Panc1 (cell line): ENCODE results near the gene HYDIN. TPM values are rescaled to one million over a fixed set of nuclear protein-coding genes. Genes with fewer than 3 reads are reported as not detected.

Experiments
- ATAC-seq: fragments of 200-7000 bp; cut with Tn5 transposase; 2 replicates; pipeline ENCODE4 v1.9.1; 2020; ENCODE audit warnings: mild to moderate bottlenecking, moderate library complexity
- BruUV-seq: library from RNA; stranded (reverse); fragments of 400-500 nt; replicated peaks from 2 replicates; lab custom pipeline; 2021; lab: Mats Ljungman, UMichigan
- CTCF ChIA-PET: fragments of 300-600 bp; sonication (Branson Sonifier 250); formaldehyde crosslinking; loops from one replicate; lab custom pipeline; 2022; ENCODE audit warnings: antibody characterized with exemption; lab: Charles Lee
- POLR2A ChIA-PET: fragments of 300-600 bp; sonication (Branson Sonifier 250); formaldehyde crosslinking; loops from one replicate; lab custom pipeline; 2022; ENCODE audit warnings: antibody characterized with exemption; lab: Charles Lee
- DNase-seq: peaks from one replicate; pipeline ENCODE4 v3.0.0-alpha.2; 2010; ENCODE audit warnings: low read depth, low spot score
- H3K27ac ChIP-seq: 2 replicates; pipeline ENCODE4 v1.5.1; 2011; ENCODE audit warnings: mild to moderate bottlenecking, low read length, inconsistent platforms
- H3K27me3 ChIP-seq: fragments of 200-500 bp; sonication (Bioruptor generic); 2 replicates; pipeline ENCODE4 v1.6.0; 2014; ENCODE audit warnings: low read length, inconsistent platforms; ENCODE audit not compliant: control insufficient read depth, insufficient read depth
- H3K36me3 ChIP-seq: fragments of 200-500 bp; sonication (Bioruptor generic); 2 replicates; pipeline ENCODE4 v1.5.1; 2014; ENCODE audit warnings: inconsistent platforms, mild to moderate bottlenecking, low read length, moderate library complexity; ENCODE audit not compliant: control insufficient read depth, insufficient read depth
- H3K4me1 ChIP-seq: 2 replicates; pipeline ENCODE4 v1.5.1; 2011; ENCODE audit warnings: inconsistent platforms, mild to moderate bottlenecking, low read length, moderate library complexity; ENCODE audit not compliant: control insufficient read depth, insufficient read depth
- H3K4me3 ChIP-seq, 2 experiments: 2 replicates each; pipeline ENCODE4 v1.5.1; 2011 to 2012; ENCODE audit warnings: low read depth in 2 of 2, low read length in 2 of 2, mild to moderate bottlenecking in 2 of 2, inconsistent platforms in 1 of 2, moderate library complexity in 1 of 2
- H3K9me3 ChIP-seq: fragments of 200-500 bp; sonication (Bioruptor generic); 2 replicates; pipeline ENCODE4 v1.5.1; 2014; ENCODE audit warnings: low read depth, mild to moderate bottlenecking, inconsistent platforms, low read length, moderate library complexity; ENCODE audit not compliant: control insufficient read depth, insufficient read depth
- POLR2AphosphoS5 ChIP-seq: IDR thresholded peaks from 2 replicates; pipeline ENCODE4 v1.6.1; 2012; ENCODE audit warnings: mild to moderate bottlenecking, low read depth, low read length, moderate library complexity
- REST ChIP-seq, 2 experiments: IDR thresholded peaks; 2 replicates each; pipeline ENCODE4 v1.6.1; 2011 to 2012; ENCODE audit warnings: low read depth in 2 of 2, control low read depth in 1 of 2, low read length in 1 of 2, mild to moderate bottlenecking in 1 of 2, moderate library complexity in 1 of 2; ENCODE audit not compliant: insufficient read depth in 1 of 2
- SIN3A ChIP-seq: IDR thresholded peaks from 2 replicates; pipeline ENCODE4 v1.6.1; 2012; ENCODE audit warnings: low read depth, mild to moderate bottlenecking, low read length, moderate library complexity, borderline replicate concordance; ENCODE audit not compliant: insufficient read depth
- TCF7L2 ChIP-seq: IDR thresholded peaks from 2 replicates; pipeline ENCODE4 v1.6.1; 2011; ENCODE audit warnings: mild to moderate bottlenecking, low read depth, low read length, inconsistent platforms
- in situ Hi-C: cut with HindIII; loops from 2 replicates; pipeline ENCODE4 v1.10.0; 2016; ENCODE audit warnings: low sequenced_read_pairs, low pct_unique_long_range_greater_than_20kb
- intact Hi-C: fragments of 100-400 bp; cut with micrococcal nuclease; formaldehyde crosslinking; loops from one replicate; pipeline ENCODE4 v1.10.0; 2022; ENCODE audit not compliant: unreplicated experiment
- total RNA-seq: library from RNA; stranded (reverse); gene quantifications from one replicate; pipeline ENCODE4 v1.2.1, GENCODE V29; 2021; ENCODE audit not compliant: unreplicated experiment
- TF ChIP-seq, protein P1 (sequence below): fragments of 450-650 bp; IDR thresholded peaks from 2 replicates; pipeline ENCODE4 v1.5.1; 2017; ENCODE audit warnings: mild to moderate bottlenecking

Gene HYDIN
- total RNA-seq, 1 experiment from 2014 or later: 0.80 TPM

DNA sequence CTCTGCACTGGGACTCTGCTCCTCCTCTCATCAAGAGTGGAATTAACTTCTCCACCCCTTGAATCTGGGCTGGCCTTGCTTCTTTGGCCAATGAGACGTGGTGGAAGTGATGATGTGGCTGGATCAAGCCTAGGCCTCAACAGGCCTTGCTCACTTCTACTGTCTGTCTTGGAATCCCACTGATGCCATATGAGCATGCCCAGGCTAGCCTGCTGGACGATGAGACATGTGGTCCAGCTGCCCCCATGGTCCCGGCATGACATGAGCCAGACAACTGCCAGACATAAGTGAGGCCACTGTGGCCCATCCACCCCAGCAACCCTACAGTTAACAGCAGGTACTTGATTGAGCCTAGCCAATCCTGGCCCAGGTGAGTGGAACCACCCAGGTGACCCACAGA lies 448.3 kb downstream of the HYDIN start:
- in situ Hi-C loops: no loop called here
- no peak for DNase-seq
- BruUV-seq: no TSS peak

DNA sequence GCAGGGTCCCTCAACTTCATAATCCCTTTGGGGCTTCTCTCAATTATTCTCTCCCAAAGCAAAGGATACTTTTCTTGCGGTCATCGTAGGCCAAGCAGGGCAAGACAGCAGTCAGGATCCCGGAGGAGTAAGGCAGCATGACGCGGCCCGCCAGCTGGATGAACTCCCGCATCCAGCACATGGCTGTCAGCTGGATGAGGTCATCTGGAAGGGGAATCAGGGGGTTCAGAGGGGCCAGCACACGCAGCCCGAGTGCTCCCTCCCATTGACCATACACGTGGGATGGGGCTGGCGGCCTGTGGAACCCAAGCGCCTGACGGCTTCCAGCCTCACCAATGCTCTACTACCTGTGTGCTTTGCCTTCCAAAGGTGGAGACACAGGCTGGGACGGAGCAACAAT lies 448.7 kb downstream of the HYDIN start:
- Histone ChIP-seq H3K36me3 (no peaks in the 10 kb centered on the region; the same call in 1 of the 2 replicates), H3K4me3 (no peak overlapping the region), H3K27ac (no peak overlapping the region), H3K27me3 (no peaks in the 10 kb centered on the region), H3K9me3 (no peaks in the 10 kb centered on the region), H3K4me1 (no peaks in the 10 kb centered on the region)
- TF ChIP-seq, protein P1, sequence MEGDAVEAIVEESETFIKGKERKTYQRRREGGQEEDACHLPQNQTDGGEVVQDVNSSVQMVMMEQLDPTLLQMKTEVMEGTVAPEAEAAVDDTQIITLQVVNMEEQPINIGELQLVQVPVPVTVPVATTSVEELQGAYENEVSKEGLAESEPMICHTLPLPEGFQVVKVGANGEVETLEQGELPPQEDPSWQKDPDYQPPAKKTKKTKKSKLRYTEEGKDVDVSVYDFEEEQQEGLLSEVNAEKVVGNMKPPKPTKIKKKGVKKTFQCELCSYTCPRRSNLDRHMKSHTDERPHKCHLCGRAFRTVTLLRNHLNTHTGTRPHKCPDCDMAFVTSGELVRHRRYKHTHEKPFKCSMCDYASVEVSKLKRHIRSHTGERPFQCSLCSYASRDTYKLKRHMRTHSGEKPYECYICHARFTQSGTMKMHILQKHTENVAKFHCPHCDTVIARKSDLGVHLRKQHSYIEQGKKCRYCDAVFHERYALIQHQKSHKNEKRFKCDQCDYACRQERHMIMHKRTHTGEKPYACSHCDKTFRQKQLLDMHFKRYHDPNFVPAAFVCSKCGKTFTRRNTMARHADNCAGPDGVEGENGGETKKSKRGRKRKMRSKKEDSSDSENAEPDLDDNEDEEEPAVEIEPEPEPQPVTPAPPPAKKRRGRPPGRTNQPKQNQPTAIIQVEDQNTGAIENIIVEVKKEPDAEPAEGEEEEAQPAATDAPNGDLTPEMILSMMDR: no peak
- TF ChIP-seq REST (IDR thresholded peaks at IDR 0.05; ENCODE audit: insufficient read depth in 1 of 2, low read depth in 2 of 2, low read length in 1 of 2) (no peak), TCF7L2 (no peak), POLR2AphosphoS5 (no peak), SIN3A (no peak)
- intact Hi-C loops (no loop called here), in situ Hi-C loops (no loop called here)
- CTCF ChIA-PET: no interaction called here
- BruUV-seq: no TSS peak
- ATAC-seq (no peak), DNase-seq (no peak)
- POLR2A ChIA-PET: no interaction called here

More for the DNA sequence above, 448.3 kb downstream of the HYDIN start:
- Histone ChIP-seq H3K4me3 (no peak overlapping the region), H3K4me1 (no peaks in the 10 kb centered on the region), H3K27me3 (no peaks in the 10 kb centered on the region), H3K9me3 (no peaks in the 10 kb centered on the region), H3K36me3 (no peaks in the 10 kb centered on the region; the same call in 1 of the 2 replicates), H3K27ac (no peak overlapping the region)
- no peak for TF ChIP-seq REST (IDR thresholded peaks at IDR 0.05; ENCODE audit: insufficient read depth in 1 of 2, low read depth in 2 of 2, low read length in 1 of 2)
- no peak for TF ChIP-seq SIN3A
- TF ChIP-seq POLR2AphosphoS5: no peak
- TF ChIP-seq, protein P1: no peak
- no peak for TF ChIP-seq TCF7L2
- ATAC-seq: no peak
- intact Hi-C loops: no loop called here
- CTCF ChIA-PET: no interaction called here
- POLR2A ChIA-PET: no interaction called here
